ENCODE measurements around the gene KDM7A. TPM values are rescaled to one million over a fixed set of nuclear protein-coding genes. Genes with fewer than 3 reads are reported as not detected.

The KDM7A gene
- polyA plus RNA-seq, 1 donor from 2014 or later = 8.2 TPM

DNA sequence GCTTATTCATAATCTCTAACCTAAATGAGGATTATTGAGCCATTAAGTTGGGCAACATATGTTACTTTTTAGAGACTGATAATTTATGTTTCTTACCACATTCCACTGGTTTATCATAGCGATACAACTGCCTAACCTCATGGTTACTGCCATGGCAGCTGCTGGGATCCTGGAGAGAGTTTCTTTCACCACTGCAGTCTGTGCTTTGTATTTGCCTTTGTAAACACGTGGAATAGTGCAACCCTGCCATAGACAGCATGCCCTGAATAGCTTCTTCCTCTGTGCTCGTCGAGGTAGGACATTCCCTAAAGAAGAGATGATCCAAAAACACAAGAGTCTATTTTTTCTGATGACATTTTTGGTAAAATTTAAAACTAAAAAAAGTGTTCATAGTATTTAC lies 80.3 kb downstream of the KDM7A start:
- H3K27ac ChIP-seq (ENCODE audit: low read length) = no peak overlapping the region
- H3K4me3 ChIP-seq (ENCODE audit: low read length) = no peak overlapping the region
- no peaks in the 10 kb centered on the region for H4K20me1 ChIP-seq (ENCODE audit: insufficient read depth)
- no peaks in the 10 kb centered on the region for H3F3A ChIP-seq (ENCODE audit: insufficient read depth, low read length, poor library complexity, severe bottlenecking)
- H3K4me2 ChIP-seq (ENCODE audit: low read length) = no peak overlapping the region
- TF ChIP-seq POLR2AphosphoS5 (IDR thresholded peaks at IDR 0.05) (no peak), MXI1 (conservative IDR thresholded peaks at IDR 0.05; ENCODE audit: poor library complexity, severe bottlenecking) (no peak), EP300 (conservative IDR thresholded peaks at IDR 0.05; ENCODE audit: poor library complexity, severe bottlenecking) (no peak), SMC3 (conservative IDR thresholded peaks at IDR 0.05; ENCODE audit: poor library complexity) (no peak), RAD21 (conservative IDR thresholded peaks at IDR 0.05) (no peak), EZH2 (IDR thresholded peaks at IDR 0.05; ENCODE audit: borderline replicate concordance, insufficient read depth, low read length, poor library complexity, severe bottlenecking) (no peak), TAF1 (IDR thresholded peaks at IDR 0.05; ENCODE audit: low read depth) (no peak)
- TF ChIP-seq, protein P1, sequence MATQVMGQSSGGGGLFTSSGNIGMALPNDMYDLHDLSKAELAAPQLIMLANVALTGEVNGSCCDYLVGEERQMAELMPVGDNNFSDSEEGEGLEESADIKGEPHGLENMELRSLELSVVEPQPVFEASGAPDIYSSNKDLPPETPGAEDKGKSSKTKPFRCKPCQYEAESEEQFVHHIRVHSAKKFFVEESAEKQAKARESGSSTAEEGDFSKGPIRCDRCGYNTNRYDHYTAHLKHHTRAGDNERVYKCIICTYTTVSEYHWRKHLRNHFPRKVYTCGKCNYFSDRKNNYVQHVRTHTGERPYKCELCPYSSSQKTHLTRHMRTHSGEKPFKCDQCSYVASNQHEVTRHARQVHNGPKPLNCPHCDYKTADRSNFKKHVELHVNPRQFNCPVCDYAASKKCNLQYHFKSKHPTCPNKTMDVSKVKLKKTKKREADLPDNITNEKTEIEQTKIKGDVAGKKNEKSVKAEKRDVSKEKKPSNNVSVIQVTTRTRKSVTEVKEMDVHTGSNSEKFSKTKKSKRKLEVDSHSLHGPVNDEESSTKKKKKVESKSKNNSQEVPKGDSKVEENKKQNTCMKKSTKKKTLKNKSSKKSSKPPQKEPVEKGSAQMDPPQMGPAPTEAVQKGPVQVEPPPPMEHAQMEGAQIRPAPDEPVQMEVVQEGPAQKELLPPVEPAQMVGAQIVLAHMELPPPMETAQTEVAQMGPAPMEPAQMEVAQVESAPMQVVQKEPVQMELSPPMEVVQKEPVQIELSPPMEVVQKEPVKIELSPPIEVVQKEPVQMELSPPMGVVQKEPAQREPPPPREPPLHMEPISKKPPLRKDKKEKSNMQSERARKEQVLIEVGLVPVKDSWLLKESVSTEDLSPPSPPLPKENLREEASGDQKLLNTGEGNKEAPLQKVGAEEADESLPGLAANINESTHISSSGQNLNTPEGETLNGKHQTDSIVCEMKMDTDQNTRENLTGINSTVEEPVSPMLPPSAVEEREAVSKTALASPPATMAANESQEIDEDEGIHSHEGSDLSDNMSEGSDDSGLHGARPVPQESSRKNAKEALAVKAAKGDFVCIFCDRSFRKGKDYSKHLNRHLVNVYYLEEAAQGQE (IDR thresholded peaks at IDR 0.05; ENCODE audit: borderline replicate concordance) = no peak
- TF ChIP-seq, protein P2, sequence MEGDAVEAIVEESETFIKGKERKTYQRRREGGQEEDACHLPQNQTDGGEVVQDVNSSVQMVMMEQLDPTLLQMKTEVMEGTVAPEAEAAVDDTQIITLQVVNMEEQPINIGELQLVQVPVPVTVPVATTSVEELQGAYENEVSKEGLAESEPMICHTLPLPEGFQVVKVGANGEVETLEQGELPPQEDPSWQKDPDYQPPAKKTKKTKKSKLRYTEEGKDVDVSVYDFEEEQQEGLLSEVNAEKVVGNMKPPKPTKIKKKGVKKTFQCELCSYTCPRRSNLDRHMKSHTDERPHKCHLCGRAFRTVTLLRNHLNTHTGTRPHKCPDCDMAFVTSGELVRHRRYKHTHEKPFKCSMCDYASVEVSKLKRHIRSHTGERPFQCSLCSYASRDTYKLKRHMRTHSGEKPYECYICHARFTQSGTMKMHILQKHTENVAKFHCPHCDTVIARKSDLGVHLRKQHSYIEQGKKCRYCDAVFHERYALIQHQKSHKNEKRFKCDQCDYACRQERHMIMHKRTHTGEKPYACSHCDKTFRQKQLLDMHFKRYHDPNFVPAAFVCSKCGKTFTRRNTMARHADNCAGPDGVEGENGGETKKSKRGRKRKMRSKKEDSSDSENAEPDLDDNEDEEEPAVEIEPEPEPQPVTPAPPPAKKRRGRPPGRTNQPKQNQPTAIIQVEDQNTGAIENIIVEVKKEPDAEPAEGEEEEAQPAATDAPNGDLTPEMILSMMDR (IDR thresholded peaks at IDR 0.05; ENCODE audit: poor library complexity, severe bottlenecking) = no peak
- no peak overlapping the region for H3K9ac ChIP-seq (ENCODE audit: low read length)
- no peaks in the 10 kb centered on the region for H3K27me3 ChIP-seq (ENCODE audit: insufficient read depth, low read depth, low read length)
- no peak overlapping the region for H2AFZ ChIP-seq (ENCODE audit: low read depth, low read length)
- no peaks in the 10 kb centered on the region for H3K9me2 ChIP-seq (ENCODE audit: insufficient read depth, low read length)
- H3K36me3 ChIP-seq (ENCODE audit: insufficient read depth, low read length) = peaks cover 13% of the 10 kb centered on the region
- H3K79me2 ChIP-seq (replicated peaks; ENCODE audit: insufficient read depth, low read length) = no peaks in the 10 kb centered on the region
- H3K9me3 ChIP-seq (ENCODE audit: low read length) = no peaks in the 10 kb centered on the region

GRCh38 chr7:140093375-140093774 lies 83.4 kb downstream of the KDM7A start:
- Histone ChIP-seq H3F3A (ENCODE audit: insufficient read depth, low read length, poor library complexity, severe bottlenecking) (no peaks in the 10 kb centered on the region), H4K20me1 (ENCODE audit: insufficient read depth) (no peaks in the 10 kb centered on the region), H3K79me2 (replicated peaks; ENCODE audit: insufficient read depth, low read length) (no peaks in the 10 kb centered on the region), H3K27me3 (ENCODE audit: insufficient read depth, low read depth, low read length) (no peaks in the 10 kb centered on the region), H2AFZ (ENCODE audit: low read depth, low read length) (no peak overlapping the region), H3K4me3 (ENCODE audit: low read length) (no peak overlapping the region), H3K4me2 (ENCODE audit: low read length) (no peak overlapping the region), H3K9me2 (ENCODE audit: insufficient read depth, low read length) (no peaks in the 10 kb centered on the region), H3K9ac (ENCODE audit: low read length) (no peak overlapping the region), H3K36me3 (ENCODE audit: insufficient read depth, low read length) (peaks cover 18% of the 10 kb centered on the region), H3K9me3 (ENCODE audit: low read length) (no peaks in the 10 kb centered on the region), H3K27ac (ENCODE audit: low read length) (no peak overlapping the region)
- TF ChIP-seq, protein P2 (IDR thresholded peaks at IDR 0.05; ENCODE audit: poor library complexity, severe bottlenecking) = no peak
- TF ChIP-seq POLR2AphosphoS5 (IDR thresholded peaks at IDR 0.05) (no peak), TAF1 (IDR thresholded peaks at IDR 0.05; ENCODE audit: low read depth) (no peak)

Data from neural cell (in vitro differentiated cells).